ENCODE measurements around the gene DGKD.

DGKD gene

GRCh38 chr2:233339427-233339826, 14.9 kb upstream of the DGKD start:
- DNase-seq, result no peak

GRCh38 chr2:233341296-233341695, 13.0 kb upstream of the DGKD start:
- DNase-seq, result no peak

GRCh38 chr2:233342301-233342700, 12.0 kb upstream of the DGKD start:
- no peak for DNase-seq

- no peak for DNase-seq
Observed at GRCh38 chr2:233343171-233343705, 11.1 kb upstream of the DGKD start.

GRCh38 chr2:233346376-233346775, 7.9 kb upstream of the DGKD start:
- DNase-seq, result no peak

GRCh38 chr2:233346930-233347329, 7.4 kb upstream of the DGKD start:
- DNase-seq, result no peak

GRCh38 chr2:233349005-233349998, 5.0 kb upstream of the DGKD start:
- no peak for DNase-seq

- peak; percentile 44 for DNase-seq
Observed at GRCh38 chr2:233350708-233351107, 3.6 kb upstream of the DGKD start.

GRCh38 chr2:233351423-233351822, 2.9 kb upstream of the DGKD start:
- no peak for DNase-seq

GRCh38 chr2:233352141-233352842, 2.0 kb upstream of the DGKD start:
- no peak for DNase-seq

- DNase-seq, result no peak
Observed at GRCh38 chr2:233353101-233353768, 1.1 kb upstream of the DGKD start.

- no peak for DNase-seq
Observed at GRCh38 chr2:233354500-233354924, 218 bp downstream of the DGKD start.

- DNase-seq, result no peak
Observed at GRCh38 chr2:233354971-233355574, 779 bp downstream of the DGKD start.

- DNase-seq, result no peak
Observed at GRCh38 chr2:233355916-233356315, 1.6 kb downstream of the DGKD start.

GRCh38 chr2:233356546-233357308, 2.4 kb downstream of the DGKD start:
- DNase-seq, result no peak

GRCh38 chr2:233358335-233358734, 4.0 kb downstream of the DGKD start:
- DNase-seq, result no peak

- DNase-seq, result no peak
Observed at GRCh38 chr2:233358947-233359346, 4.7 kb downstream of the DGKD start.

- no peak for DNase-seq
Observed at GRCh38 chr2:233359823-233360222, 5.5 kb downstream of the DGKD start.

GRCh38 chr2:233360771-233361176, 6.5 kb downstream of the DGKD start:
- no peak for DNase-seq

- no peak for DNase-seq
Observed at GRCh38 chr2:233361297-233361696, 7.0 kb downstream of the DGKD start.

GRCh38 chr2:233362742-233363141, 8.4 kb downstream of the DGKD start:
- no peak for DNase-seq

GRCh38 chr2:233363744-233364235, 9.5 kb downstream of the DGKD start:
- DNase-seq, result no peak

Data from stimulated activated CD4-positive, alpha-beta T cell treated with anti-CD3 and anti-CD28 coated beads, Interleukin-4, amount 100 ng/mL, for 24 hours (primary cell).